Breast epithelium (tissue), 3 donors: ENCODE measurements around the gene ST6GALNAC6.

Experiments
- CTCF ChIP-seq, 3 donors: fragments of 450-650 bp; IDR thresholded peaks; one replicate each; pipeline ENCODE4 v1.5.1; 2016 to 2017; ENCODE audit warnings: antibody characterized with exemption in 3 of 3, mild to moderate bottlenecking in 3 of 3, moderate library complexity in 3 of 3
- POLR2A ChIP-seq: fragments of 450-650 bp; IDR thresholded peaks from one replicate; pipeline ENCODE4 v1.6.1; 2016; ENCODE audit warnings: antibody characterized with exemption, mild to moderate bottlenecking, moderate library complexity

- no peak for TF ChIP-seq CTCF (IDR thresholded peaks at IDR 0.05)
- no peak for TF ChIP-seq POLR2A
Measured at GRCh38 chr9:127847833-127848755, 51.3 kb downstream of the ST6GALNAC6 start.
